ENCODE results near the gene GFER. TPM values are rescaled to one million over a fixed set of nuclear protein-coding genes. Genes with fewer than 3 reads are reported as not detected.
A peak's percentile ranks its signal among the peaks of the same experiment; 100 is the strongest.

The GFER gene
- total and polyA plus RNA-seq, 2 of the 8 experiments (the other 6 are each of a cell fraction or from before 2014, with no cell fraction given), result 17.7 to 37.9 TPM

DNA sequence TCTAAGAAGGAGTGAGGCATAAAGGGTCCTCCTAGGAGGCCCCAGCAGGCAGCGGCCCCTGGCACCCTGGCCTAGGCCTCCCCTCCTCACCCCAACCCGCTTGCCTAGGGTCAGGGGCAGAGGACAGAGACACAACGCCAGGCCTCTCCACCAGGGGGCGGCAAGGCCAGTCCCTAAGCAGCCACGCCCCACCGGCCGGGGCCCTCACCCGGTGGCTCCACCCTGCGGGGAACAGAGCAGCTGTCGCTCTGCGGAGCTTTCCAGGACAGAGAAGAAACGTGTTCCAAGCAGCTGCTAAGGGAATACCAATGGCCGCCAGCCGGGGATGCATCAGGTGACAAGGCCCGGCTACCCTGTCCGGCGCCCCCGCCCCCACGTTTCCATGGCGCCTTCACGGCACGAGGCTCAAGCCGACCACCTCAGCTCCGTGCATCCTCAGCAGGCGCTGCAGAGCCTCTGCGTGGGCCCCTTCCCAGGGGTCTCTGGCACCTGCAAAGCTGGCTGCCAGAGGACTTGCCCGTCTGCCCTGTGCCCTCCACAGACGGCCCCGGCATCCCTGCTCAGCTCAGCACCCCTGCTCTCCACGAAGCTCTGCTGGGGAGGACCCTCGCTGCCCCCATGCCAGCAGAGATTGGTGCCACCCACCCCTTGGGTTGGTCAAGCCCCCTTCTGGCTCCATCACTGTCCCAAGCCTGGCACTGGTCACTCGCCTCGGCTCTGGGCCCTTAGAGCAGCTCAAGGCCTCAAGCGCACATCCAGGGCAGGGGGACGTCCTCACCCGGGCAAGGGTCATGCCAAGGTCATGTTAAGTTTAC is 20.0 kb downstream of the GFER start (continued):
- peak; percentile 93 to 98; a peak in 3 of 4 replicates for TF ChIP-seq SIN3A (conservative IDR thresholded peaks at IDR 0.05 in 1 of 2, IDR thresholded peaks at IDR 0.05 in 1 of 2; ENCODE audit: low read depth in 1 of 2, low read length in 2 of 2)
- peak; percentile 95 for TF ChIP-seq SP4 (IDR thresholded peaks at IDR 0.05; ENCODE audit: low read length)
- TF ChIP-seq KDM5A (IDR thresholded peaks at IDR 0.05; ENCODE audit: low read length), result no peak
- TF ChIP-seq, protein P1, sequence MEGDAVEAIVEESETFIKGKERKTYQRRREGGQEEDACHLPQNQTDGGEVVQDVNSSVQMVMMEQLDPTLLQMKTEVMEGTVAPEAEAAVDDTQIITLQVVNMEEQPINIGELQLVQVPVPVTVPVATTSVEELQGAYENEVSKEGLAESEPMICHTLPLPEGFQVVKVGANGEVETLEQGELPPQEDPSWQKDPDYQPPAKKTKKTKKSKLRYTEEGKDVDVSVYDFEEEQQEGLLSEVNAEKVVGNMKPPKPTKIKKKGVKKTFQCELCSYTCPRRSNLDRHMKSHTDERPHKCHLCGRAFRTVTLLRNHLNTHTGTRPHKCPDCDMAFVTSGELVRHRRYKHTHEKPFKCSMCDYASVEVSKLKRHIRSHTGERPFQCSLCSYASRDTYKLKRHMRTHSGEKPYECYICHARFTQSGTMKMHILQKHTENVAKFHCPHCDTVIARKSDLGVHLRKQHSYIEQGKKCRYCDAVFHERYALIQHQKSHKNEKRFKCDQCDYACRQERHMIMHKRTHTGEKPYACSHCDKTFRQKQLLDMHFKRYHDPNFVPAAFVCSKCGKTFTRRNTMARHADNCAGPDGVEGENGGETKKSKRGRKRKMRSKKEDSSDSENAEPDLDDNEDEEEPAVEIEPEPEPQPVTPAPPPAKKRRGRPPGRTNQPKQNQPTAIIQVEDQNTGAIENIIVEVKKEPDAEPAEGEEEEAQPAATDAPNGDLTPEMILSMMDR (IDR thresholded peaks at IDR 0.05; ENCODE audit: control extremely low read depth in 1 of 3, insufficient read depth in 1 of 3, low read depth in 1 of 3, low read length in 3 of 3), result peak in 2 of 3 experiments; percentile 98 to 99; a peak in 3 of 4 replicates
- TF ChIP-seq, protein P2, sequence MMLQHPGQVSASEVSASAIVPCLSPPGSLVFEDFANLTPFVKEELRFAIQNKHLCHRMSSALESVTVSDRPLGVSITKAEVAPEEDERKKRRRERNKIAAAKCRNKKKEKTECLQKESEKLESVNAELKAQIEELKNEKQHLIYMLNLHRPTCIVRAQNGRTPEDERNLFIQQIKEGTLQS (IDR thresholded peaks at IDR 0.05; ENCODE audit: insufficient read depth, low read depth, low read length), result peak; percentile 54; the same call in 1 of the 2 replicates
- TF ChIP-seq, protein P3, sequence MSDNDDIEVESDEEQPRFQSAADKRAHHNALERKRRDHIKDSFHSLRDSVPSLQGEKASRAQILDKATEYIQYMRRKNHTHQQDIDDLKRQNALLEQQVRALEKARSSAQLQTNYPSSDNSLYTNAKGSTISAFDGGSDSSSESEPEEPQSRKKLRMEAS (IDR thresholded peaks at IDR 0.05), result peak; percentile 89; the same call in 1 of the 2 replicates
- peak; percentile 56; the same call in 1 of the 2 replicates for TF ChIP-seq EGR1 (IDR thresholded peaks at IDR 0.05; ENCODE audit: borderline replicate concordance, low read depth, low read length)
- peak; percentile 28; the same call in 1 of the 2 replicates for TF ChIP-seq JUND (IDR thresholded peaks at IDR 0.05; ENCODE audit: low read length)
- 0 out of 2 replicates have a peak, but pooled peaks have one; percentile 8 for TF ChIP-seq TEAD4 (IDR thresholded peaks at IDR 0.05; ENCODE audit: low read depth, low read length)
- TF ChIP-seq CREB1 (IDR thresholded peaks at IDR 0.05), result peak; percentile 69; the same call in 1 of the 2 replicates
- no peak for TF ChIP-seq CBX5 (IDR thresholded peaks at IDR 0.05; ENCODE audit: low read depth, low read length)
- no peak for TF ChIP-seq TAF1 (IDR thresholded peaks at IDR 0.05; ENCODE audit: low read depth, low read length)
- peak; percentile 1 for TF ChIP-seq NANOG (IDR thresholded peaks at IDR 0.05; ENCODE audit: insufficient read depth, low read depth, low read length, poor library complexity, severe bottlenecking)
- TF ChIP-seq HDAC6 (IDR thresholded peaks at IDR 0.05; ENCODE audit: low read depth, low read length), result no peak
- no peak for TF ChIP-seq SAP30 (IDR thresholded peaks at IDR 0.05; ENCODE audit: insufficient read depth, insufficient replicate concordance, low read length)
- no peak for TF ChIP-seq ASH2L (IDR thresholded peaks at IDR 0.05; ENCODE audit: low read length)
- TF ChIP-seq RNF2 (IDR thresholded peaks at IDR 0.05; ENCODE audit: borderline replicate concordance, low read depth, low read length, missing control alignments, poor library complexity, severe bottlenecking), result no peak
- no peak; the same call in 1 of the 2 replicates for TF ChIP-seq CHD2 (IDR thresholded peaks at IDR 0.05; ENCODE audit: low read length)
- TF ChIP-seq CEBPB (IDR thresholded peaks at IDR 0.05; ENCODE audit: low read depth, low read length), result peak; percentile 26; the same call in 1 of the 2 replicates
- peak; percentile 65; the same call in 1 of the 2 replicates for TF ChIP-seq SP1 (IDR thresholded peaks at IDR 0.05; ENCODE audit: low read depth, low read length)
